ENCODE data around the gene SEC11A.

The SEC11A gene

DNA sequence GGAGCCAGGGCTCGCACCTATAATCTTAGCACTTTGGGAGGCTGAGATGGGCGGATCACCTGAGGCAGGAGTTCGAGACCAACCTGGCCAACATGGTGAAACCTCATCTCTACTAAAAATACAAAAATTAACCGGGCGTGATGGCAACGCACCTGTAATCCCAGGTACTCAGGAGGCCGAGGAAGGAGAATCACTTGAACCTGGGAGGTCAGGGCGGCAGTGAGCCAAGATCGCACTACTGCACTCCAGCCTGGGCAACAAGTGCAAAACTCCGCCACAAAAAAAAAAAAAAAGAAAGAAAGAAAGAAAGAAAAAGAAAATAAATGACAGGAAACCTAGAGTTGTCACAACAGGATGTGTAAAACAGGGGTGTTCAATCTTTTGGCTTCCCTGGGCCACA, 54.9 kb downstream of the SEC11A start:
- no peak overlapping the region for H4K91ac ChIP-seq (ENCODE audit: low read depth, low read length, poor library complexity)
- H2BK12ac ChIP-seq (ENCODE audit: low read length) = no peak overlapping the region
- H3K4me2 ChIP-seq (ENCODE audit: insufficient read depth, low read length, poor library complexity, severe bottlenecking) = no peak overlapping the region
- no peak overlapping the region for H3K9ac ChIP-seq (ENCODE audit: low read depth, low read length, poor library complexity)
- H2AK5ac ChIP-seq (ENCODE audit: low read depth, low read length) = no peak overlapping the region
- no peaks in the 10 kb centered on the region for H3K79me1 ChIP-seq (ENCODE audit: low read depth, low read length)
- WGBS, 2 donors (ENCODE audit: extremely low coverage in 2 of 2, insufficient read length in 2 of 2, insufficient replicate concordance in 1 of 2) = no CpG with 5 or more reads among the region's 10 CpGs
- H3K4ac ChIP-seq (ENCODE audit: low read length) = no peak overlapping the region
- H2BK120ac ChIP-seq (ENCODE audit: low read depth, low read length) = no peak overlapping the region
- peaks cover 0 to 7% of the 10 kb centered on the region in 2 donors for H3K4me1 ChIP-seq (ENCODE audit: control insufficient read depth in 2 of 2, insufficient read depth in 1 of 2, low read depth in 1 of 2, low read length in 2 of 2)
- no peak overlapping the region for H3K4me3 ChIP-seq (ENCODE audit: low read length in 2 of 2)
- no peak overlapping the region for H2BK15ac ChIP-seq (ENCODE audit: low read length)
- peaks cover 6 to 54% of the 10 kb centered on the region in 2 donors for H3K36me3 ChIP-seq (replicated peaks in 1 of 2; ENCODE audit: control insufficient read depth in 2 of 2, insufficient read depth in 2 of 2, low read length in 2 of 2)
- H3K14ac ChIP-seq (ENCODE audit: low read length) = no peak overlapping the region
- H4K8ac ChIP-seq (ENCODE audit: low read depth, low read length) = no peak overlapping the region
- H3K18ac ChIP-seq (ENCODE audit: low read length) = no peak overlapping the region
- peaks cover 0 to 4% (median 0%) of the 10 kb centered on the region in 3 experiments for H3K27me3 ChIP-seq (ENCODE audit: control insufficient read depth in 3 of 3, insufficient read depth in 3 of 3, low read depth in 1 of 3, low read length in 3 of 3)
- H2BK5ac ChIP-seq (ENCODE audit: low read length) = no peak overlapping the region
- no peak overlapping the region for H2AFZ ChIP-seq (ENCODE audit: low read length)
- DNase-seq (ENCODE audit: low spot score) = no peak
- no peak overlapping the region for H3K23ac ChIP-seq (ENCODE audit: low read depth, low read length, poor library complexity)
- H3K9me3 ChIP-seq (replicated peaks in 1 of 2; ENCODE audit: control insufficient read depth in 2 of 2, insufficient read depth in 1 of 2, low read depth in 1 of 2, low read length in 2 of 2) = no peaks in the 10 kb centered on the region
- H3K27ac ChIP-seq (replicated peaks; ENCODE audit: low read length) = no peak overlapping the region

DNA sequence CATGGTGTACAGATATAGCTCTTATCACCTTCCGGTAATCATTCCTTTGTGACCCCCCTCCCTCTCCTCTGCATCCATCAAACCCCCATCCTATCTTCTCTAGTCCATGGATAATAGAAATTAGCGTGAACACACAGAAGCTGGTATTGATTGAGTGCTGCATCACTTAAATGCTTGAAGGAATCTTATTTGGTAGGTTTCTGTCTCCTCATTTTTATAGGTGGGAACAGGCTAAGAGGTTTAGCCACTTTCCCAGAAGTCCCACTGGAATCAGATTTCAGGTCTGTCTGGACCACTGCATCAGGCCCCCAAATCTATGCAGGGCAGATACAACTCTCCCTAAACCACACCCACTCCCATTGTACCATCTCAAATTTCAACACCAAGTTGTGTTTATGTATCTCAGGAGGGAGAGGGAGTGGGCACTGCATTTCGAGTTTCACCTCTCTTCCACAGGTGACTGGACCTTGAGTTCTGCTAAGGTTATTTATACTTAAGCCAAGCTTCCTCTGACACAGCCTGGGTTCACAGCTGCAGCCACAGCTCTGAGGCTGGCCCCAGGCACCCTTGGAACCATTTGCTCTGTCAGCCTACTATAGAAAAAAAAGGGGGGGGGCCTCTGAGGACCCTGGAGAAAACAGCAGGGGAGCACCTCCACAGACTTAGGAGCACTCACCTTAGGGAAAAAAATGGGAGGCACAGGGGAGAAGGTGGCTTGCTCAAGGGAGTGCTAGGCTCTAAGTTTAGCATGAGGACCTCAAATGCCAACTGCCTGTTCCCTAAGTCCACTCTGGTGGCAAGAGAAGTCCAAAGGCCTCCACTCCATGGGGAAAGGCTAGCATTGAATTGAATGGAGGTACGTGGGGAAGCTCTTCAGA, 55.8 kb downstream of the SEC11A start:
- H3K36me3 ChIP-seq (replicated peaks in 1 of 2; ENCODE audit: control insufficient read depth in 2 of 2, insufficient read depth in 2 of 2, low read length in 2 of 2) = peaks cover 0 to 45% of the 10 kb centered on the region in 2 donors
- H3K18ac ChIP-seq (ENCODE audit: low read length) = no peak overlapping the region
- no peak overlapping the region for H3K9ac ChIP-seq (ENCODE audit: low read depth, low read length, poor library complexity)
- no peaks in the 10 kb centered on the region for H3K9me3 ChIP-seq (replicated peaks in 1 of 2; ENCODE audit: control insufficient read depth in 2 of 2, insufficient read depth in 1 of 2, low read depth in 1 of 2, low read length in 2 of 2)
- no peak overlapping the region for H2BK5ac ChIP-seq (ENCODE audit: low read length)
- no peak for DNase-seq (ENCODE audit: low spot score)
- H2AK5ac ChIP-seq (ENCODE audit: low read depth, low read length) = no peak overlapping the region
- peaks cover 0 to 4% (median 0%) of the 10 kb centered on the region in 3 experiments for H3K27me3 ChIP-seq (ENCODE audit: control insufficient read depth in 3 of 3, insufficient read depth in 3 of 3, low read depth in 1 of 3, low read length in 3 of 3)
- no peak overlapping the region for H2BK120ac ChIP-seq (ENCODE audit: low read depth, low read length)
- H2BK12ac ChIP-seq (ENCODE audit: low read length) = no peak overlapping the region
- no peak overlapping the region for H2AFZ ChIP-seq (ENCODE audit: low read length)
- peaks cover 0 to 7% of the 10 kb centered on the region in 2 donors for H3K4me1 ChIP-seq (ENCODE audit: control insufficient read depth in 2 of 2, insufficient read depth in 1 of 2, low read depth in 1 of 2, low read length in 2 of 2)
- H3K4ac ChIP-seq (ENCODE audit: low read length) = no peak overlapping the region
- no peak overlapping the region for H3K23ac ChIP-seq (ENCODE audit: low read depth, low read length, poor library complexity)
- H4K8ac ChIP-seq (ENCODE audit: low read depth, low read length) = no peak overlapping the region
- no peaks in the 10 kb centered on the region for H3K79me1 ChIP-seq (ENCODE audit: low read depth, low read length)
- H3K4me3 ChIP-seq (ENCODE audit: low read length in 2 of 2) = no peak overlapping the region
- no peak overlapping the region for H4K91ac ChIP-seq (ENCODE audit: low read depth, low read length, poor library complexity)
- no peak overlapping the region for H3K27ac ChIP-seq (replicated peaks; ENCODE audit: low read length)
- no peak overlapping the region for H3K4me2 ChIP-seq (ENCODE audit: insufficient read depth, low read length, poor library complexity, severe bottlenecking)
- WGBS, 2 donors (ENCODE audit: extremely low coverage in 2 of 2, insufficient read length in 2 of 2, insufficient replicate concordance in 1 of 2) = no CpG with 5 or more reads among the region's 4 CpGs
- no peak overlapping the region for H3K14ac ChIP-seq (ENCODE audit: low read length)
- no peak overlapping the region for H2BK15ac ChIP-seq (ENCODE audit: low read length)

DNA sequence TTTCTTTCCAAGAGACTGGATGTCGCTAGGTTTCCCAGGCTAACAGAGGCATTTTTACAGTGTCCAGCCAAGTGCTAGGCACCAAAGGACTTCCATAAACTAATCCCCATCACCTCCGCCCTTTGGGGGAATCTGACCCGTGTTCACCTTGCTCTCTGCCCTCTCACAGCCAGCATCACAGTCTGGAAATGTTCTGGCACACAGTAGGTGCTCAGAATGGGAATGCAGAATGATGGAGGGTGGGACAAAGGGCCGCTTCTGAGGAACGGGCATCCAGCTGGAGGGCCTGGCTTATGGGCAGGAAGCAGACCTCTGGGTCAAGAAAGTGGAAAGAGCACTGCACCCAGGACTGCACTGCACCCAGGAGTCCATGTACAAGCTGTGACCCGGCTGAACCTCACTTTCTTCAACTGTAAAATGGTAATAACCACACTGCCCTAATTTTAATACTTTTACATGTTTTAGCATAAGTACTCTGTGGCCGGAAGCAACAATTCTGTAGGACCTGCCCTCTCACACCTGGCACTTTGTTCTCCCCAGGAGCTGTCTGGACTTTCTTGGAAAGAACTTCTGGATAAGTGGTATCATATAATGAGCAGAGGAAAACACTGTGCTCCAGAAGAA, 57.0 kb downstream of the SEC11A start:
- H3K79me1 ChIP-seq (ENCODE audit: low read depth, low read length) = peaks cover 1% of the 10 kb centered on the region
- no peak overlapping the region for H3K9ac ChIP-seq (ENCODE audit: low read depth, low read length, poor library complexity)
- peak overlapping the region in 1 of 2 donors; percentile 43 for H3K4me3 ChIP-seq (ENCODE audit: low read length in 2 of 2)
- peak overlapping the region; percentile 77 for H3K4me2 ChIP-seq (ENCODE audit: insufficient read depth, low read length, poor library complexity, severe bottlenecking)
- peak overlapping the region; percentile 69 for H2AK5ac ChIP-seq (ENCODE audit: low read depth, low read length)
- H3K23ac ChIP-seq (ENCODE audit: low read depth, low read length, poor library complexity) = peak overlapping the region; percentile 11
- WGBS, 2 donors (ENCODE audit: extremely low coverage in 2 of 2, insufficient read length in 2 of 2, insufficient replicate concordance in 1 of 2) = no CpG with 5 or more reads among the region's 7 CpGs
- H2BK12ac ChIP-seq (ENCODE audit: low read length) = no peak overlapping the region
- no peaks in the 10 kb centered on the region for H3K9me3 ChIP-seq (replicated peaks in 1 of 2; ENCODE audit: control insufficient read depth in 2 of 2, insufficient read depth in 1 of 2, low read depth in 1 of 2, low read length in 2 of 2)
- H4K8ac ChIP-seq (ENCODE audit: low read depth, low read length) = no peak overlapping the region
- DNase-seq (ENCODE audit: low spot score) = no peak
- peaks cover 0 to 33% of the 10 kb centered on the region in 2 donors for H3K36me3 ChIP-seq (replicated peaks in 1 of 2; ENCODE audit: control insufficient read depth in 2 of 2, insufficient read depth in 2 of 2, low read length in 2 of 2)
- H3K18ac ChIP-seq (ENCODE audit: low read length) = peak overlapping the region; percentile 70
- H2AFZ ChIP-seq (ENCODE audit: low read length) = no peak overlapping the region
- H3K27me3 ChIP-seq (ENCODE audit: control insufficient read depth in 3 of 3, insufficient read depth in 3 of 3, low read depth in 1 of 3, low read length in 3 of 3) = peaks cover 0 to 4% (median 0%) of the 10 kb centered on the region in 3 experiments
- no peak overlapping the region for H2BK5ac ChIP-seq (ENCODE audit: low read length)
- peaks cover 0 to 9% of the 10 kb centered on the region in 2 donors for H3K4me1 ChIP-seq (ENCODE audit: control insufficient read depth in 2 of 2, insufficient read depth in 1 of 2, low read depth in 1 of 2, low read length in 2 of 2)
- no peak overlapping the region for H3K4ac ChIP-seq (ENCODE audit: low read length)
- no peak overlapping the region for H2BK15ac ChIP-seq (ENCODE audit: low read length)
- H2BK120ac ChIP-seq (ENCODE audit: low read depth, low read length) = no peak overlapping the region
- no peak overlapping the region for H4K91ac ChIP-seq (ENCODE audit: low read depth, low read length, poor library complexity)
- no peak overlapping the region for H3K14ac ChIP-seq (ENCODE audit: low read length)
- H3K27ac ChIP-seq (replicated peaks; ENCODE audit: low read length) = no peak overlapping the region
